ENCODE measurements around the gene QRFPR. TPM values are rescaled to one million over a fixed set of nuclear protein-coding genes. Genes with fewer than 3 reads are reported as not detected.

The QRFPR gene
- total RNA-seq (2013; cell fraction: nucleolus; rRNA removed): not detected in 2 replicates
- not detected in 2 replicates for total RNA-seq (2014; rRNA removed)
- not detected in 2 replicates for total RNA-seq (2014; rRNA removed; fragmentation: Illumina TruSeq; extraction: Trizol)
- not detected in 2 replicates for total RNA-seq (2021)
- polyA plus RNA-seq (2011; ENCODE audit: low read depth): not detected
- polyA plus RNA-seq (2011; rRNA removed): not detected in 2 replicates
- not detected in 2 replicates for polyA plus RNA-seq (2011; cell fraction: cytosol; rRNA removed)
- not detected in 2 replicates for polyA plus RNA-seq (2011; cell fraction: nucleus; rRNA removed)
- polyA plus RNA-seq (2012): not detected in 2 replicates
- not detected in 2 replicates for polyA plus RNA-seq (2014; fragmentation: Illumina TruSeq; extraction: Trizol)
- not detected for polyA plus RNA-seq (2014; fragmentation: Nextera tagmentation; extraction: Ambion mirVana)
- polyA plus RNA-seq (2014; rRNA removed): not detected in 2 replicates
- not detected for polyA plus RNA-seq (2016; fragmentation: Nextera tagmentation; extraction: Ambion mirVana)
- polyA minus RNA-seq (2011; rRNA and poly(A)+ RNA removed): not detected in 2 replicates
- not detected in 2 replicates for polyA minus RNA-seq (2011; cell fraction: cytosol; rRNA and poly(A)+ RNA removed)
- polyA minus RNA-seq (2011; cell fraction: nucleus; rRNA and poly(A)+ RNA removed): not detected in 2 replicates
- Bru-seq, nascent RNA: not detected
- BruChase-seq, experiment 1, labeled RNA remaining after a 6-hour chase: percentile 1 among the genes with signal in this experiment
- not detected for BruChase-seq, experiment 2, labeled RNA remaining after a 2-hour chase
- long read RNA-seq, experiment 1: 0 reads
- long read RNA-seq, experiment 2: 0 reads

DNA sequence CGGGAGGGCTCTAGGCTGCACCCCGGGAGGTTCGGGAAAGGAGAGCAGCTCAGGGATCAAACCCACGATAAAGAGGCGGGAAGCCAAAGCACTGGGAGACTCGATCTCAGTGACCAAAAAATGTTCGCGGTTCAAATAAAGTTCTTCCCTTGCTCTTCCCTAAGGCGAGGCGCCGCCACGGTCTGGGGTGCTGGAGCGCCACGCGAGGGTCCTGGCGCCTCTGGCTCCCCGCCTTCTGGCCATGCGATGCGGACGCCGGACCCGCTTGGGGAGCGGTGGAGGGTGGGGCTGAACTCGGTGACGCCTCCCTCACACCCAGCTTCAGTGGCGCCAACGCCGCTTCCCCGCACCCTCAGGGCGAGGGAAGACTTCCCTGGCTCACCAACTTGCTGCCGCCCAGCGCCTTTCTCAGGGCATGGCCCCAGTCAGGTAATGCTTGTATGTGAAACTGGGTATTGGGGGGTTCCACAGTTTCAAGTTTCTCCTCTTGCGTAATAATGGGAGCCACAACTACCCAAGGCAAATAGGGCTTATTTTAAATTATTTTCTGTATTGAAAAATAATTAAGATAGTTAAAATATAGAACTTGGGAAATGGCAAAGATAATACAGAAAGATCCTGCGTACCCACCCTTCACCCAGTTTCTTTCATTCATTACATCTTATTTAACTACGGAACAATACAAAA, at the start of gene QRFPR:
QRFPR (minus strand) TSS at position 243 of the 687 bp plus-strand sequence. CDS start 371 bp downstream, outside the sequence.
- CTCF ChIA-PET: no interaction called here
- Histone ChIP-seq H3K4me3 (no peak within 1 kb of the TSS), H3K27ac (ENCODE audit: control insufficient read depth, insufficient read depth) (no peak within 1 kb of the TSS), H3K79me2 (ENCODE audit: control insufficient read depth, insufficient read depth, low read length) (no peaks in the 10 kb centered on the region), H4K20me1 (ENCODE audit: control insufficient read depth, insufficient read depth) (no peaks in the 10 kb centered on the region), H2AFZ (ENCODE audit: control insufficient read depth, low read depth, low read length) (no peak within 1 kb of the TSS), H3K9ac (ENCODE audit: control insufficient read depth, insufficient read depth, low read length) (no peak within 1 kb of the TSS), H3K4me1 (ENCODE audit: control insufficient read depth, insufficient read depth, low read length) (no peaks in the 10 kb centered on the region), H3K36me3 (ENCODE audit: control insufficient read depth in 2 of 2, insufficient read depth in 2 of 2, low read length in 1 of 2) (no peaks in the 10 kb centered on the region), H3K4me2 (ENCODE audit: control insufficient read depth, insufficient read depth) (no peak within 1 kb of the TSS), H3K27me3 (replicated peaks in 1 of 2; ENCODE audit: control insufficient read depth in 2 of 2, insufficient read depth in 2 of 2, low read length in 1 of 2) (peaks cover 3 to 12% of the 10 kb centered on the region in 2 experiments), H3K9me3 (replicated peaks; ENCODE audit: control insufficient read depth, insufficient read depth, low read length) (no peaks in the 10 kb centered on the region)
- DNase-seq (ENCODE audit: low read depth, low spot score) (no peak), FAIRE-seq (no peak), ATAC-seq (no peak)
- SMC1A ChIA-PET (ENCODE audit: uncharacterized antibody, unreplicated experiment): no interaction called here
- BruUV-seq (replicated peaks): no TSS peak
- POLR2A ChIA-PET: no interaction called here
- WGBS (ENCODE audit: insufficient coverage, insufficient replicate concordance, low lambda C conversion rate, missing lambda C conversion rate): 28% methylated on average over 24 of the region's 35 CpGs
- in situ Hi-C loops (cut with MboI) (no loop called here), intact Hi-C loops (cut with micrococcal nuclease; ENCODE audit: unreplicated experiment) (no loop called here)
- RAD21 ChIA-PET (ENCODE audit: unreplicated experiment): no interaction called here
- TF ChIP-seq CBFB (IDR thresholded peaks at IDR 0.05; ENCODE audit: low read depth): no peak
- TF ChIP-seq POLR2AphosphoS5 (IDR thresholded peaks at IDR 0.05; ENCODE audit: low read length): no peak
- TF ChIP-seq TARDBP (IDR thresholded peaks at IDR 0.05; ENCODE audit: borderline replicate concordance): no peak
- TF ChIP-seq GATAD2B (conservative IDR thresholded peaks at IDR 0.05; ENCODE audit: low read depth): no peak
- no peak for TF ChIP-seq CEBPB (IDR thresholded peaks at IDR 0.05; ENCODE audit: borderline replicate concordance in 1 of 2, low read depth in 2 of 2, low read length in 2 of 2)
- TF ChIP-seq, protein P1, sequence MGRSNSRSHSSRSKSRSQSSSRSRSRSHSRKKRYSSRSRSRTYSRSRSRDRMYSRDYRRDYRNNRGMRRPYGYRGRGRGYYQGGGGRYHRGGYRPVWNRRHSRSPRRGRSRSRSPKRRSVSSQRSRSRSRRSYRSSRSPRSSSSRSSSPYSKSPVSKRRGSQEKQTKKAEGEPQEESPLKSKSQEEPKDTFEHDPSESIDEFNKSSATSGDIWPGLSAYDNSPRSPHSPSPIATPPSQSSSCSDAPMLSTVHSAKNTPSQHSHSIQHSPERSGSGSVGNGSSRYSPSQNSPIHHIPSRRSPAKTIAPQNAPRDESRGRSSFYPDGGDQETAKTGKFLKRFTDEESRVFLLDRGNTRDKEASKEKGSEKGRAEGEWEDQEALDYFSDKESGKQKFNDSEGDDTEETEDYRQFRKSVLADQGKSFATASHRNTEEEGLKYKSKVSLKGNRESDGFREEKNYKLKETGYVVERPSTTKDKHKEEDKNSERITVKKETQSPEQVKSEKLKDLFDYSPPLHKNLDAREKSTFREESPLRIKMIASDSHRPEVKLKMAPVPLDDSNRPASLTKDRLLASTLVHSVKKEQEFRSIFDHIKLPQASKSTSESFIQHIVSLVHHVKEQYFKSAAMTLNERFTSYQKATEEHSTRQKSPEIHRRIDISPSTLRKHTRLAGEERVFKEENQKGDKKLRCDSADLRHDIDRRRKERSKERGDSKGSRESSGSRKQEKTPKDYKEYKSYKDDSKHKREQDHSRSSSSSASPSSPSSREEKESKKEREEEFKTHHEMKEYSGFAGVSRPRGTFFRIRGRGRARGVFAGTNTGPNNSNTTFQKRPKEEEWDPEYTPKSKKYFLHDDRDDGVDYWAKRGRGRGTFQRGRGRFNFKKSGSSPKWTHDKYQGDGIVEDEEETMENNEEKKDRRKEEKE (IDR thresholded peaks at IDR 0.05): no peak
- TF ChIP-seq ZNF384 (IDR thresholded peaks at IDR 0.05; ENCODE audit: borderline replicate concordance, low read depth, low read length): no peak
- TF ChIP-seq RAD51 (IDR thresholded peaks at IDR 0.05): no peak
- no peak for TF ChIP-seq LARP7 (IDR thresholded peaks at IDR 0.05)
- no peak for TF ChIP-seq WRNIP1 (IDR thresholded peaks at IDR 0.05; ENCODE audit: borderline replicate concordance, low read depth, low read length)
- TF ChIP-seq BHLHE40 (IDR thresholded peaks at IDR 0.05; ENCODE audit: borderline replicate concordance in 1 of 2, low read depth in 2 of 2, low read length in 1 of 2): no peak
- no peak for TF ChIP-seq SMC3 (IDR thresholded peaks at IDR 0.05; ENCODE audit: borderline replicate concordance, low read length)
- TF ChIP-seq CHD2 (IDR thresholded peaks at IDR 0.05; ENCODE audit: borderline replicate concordance, low read depth, low read length): no peak
- no peak for TF ChIP-seq NR2F1 (conservative IDR thresholded peaks at IDR 0.05)
- TF ChIP-seq ZBED1 (IDR thresholded peaks at IDR 0.05; ENCODE audit: borderline replicate concordance): no peak

All from GM12878 (cell line).